Thoracic aorta (tissue), 2 donors: ENCODE results near the gene IKBIP. TPM values are rescaled to one million over a fixed set of nuclear protein-coding genes. Genes with fewer than 3 reads are reported as not detected.
A peak's percentile ranks its signal among the peaks of the same experiment; 100 is the strongest.

Experiments used
- ATAC-seq: fragments of 150-250 bp; one replicate; pipeline ENCODE4 v1.8.0; 2017; ENCODE audit warnings: low read depth; ENCODE audit not compliant: insufficient number of reproducible peaks, low FRiP score
- DNase-seq: peaks from one replicate; pipeline ENCODE4 v3.0.0-alpha.2; 2020; ENCODE audit warnings: low spot score
- H3K27ac ChIP-seq, 2 donors: fragments of 200-600 bp; sonication (generic); 1 replicate in 1 of 2; 2 replicates in 1 of 2; pipeline ENCODE4 v1.5.1; 2016; ENCODE audit warnings: mild to moderate bottlenecking in 2 of 2, moderate library complexity in 2 of 2
- H3K27me3 ChIP-seq: fragments of 200-600 bp; sonication (generic); replicated peaks from 2 replicates; pipeline ENCODE4 v1.6.0; 2016; ENCODE audit warnings: mild to moderate bottlenecking; ENCODE audit not compliant: insufficient read depth
- H3K36me3 ChIP-seq: fragments of 200-600 bp; sonication (generic); one replicate; pipeline ENCODE4 v1.5.1; 2016
- H3K4me1 ChIP-seq, 2 donors: fragments of 200-600 bp; sonication (generic); 1 replicate in 1 of 2; 2 replicates in 1 of 2; pipeline versions ENCODE4 v1.5.1 to v1.6.0; 2016; ENCODE audit warnings: low read depth in 2 of 2, mild to moderate bottlenecking in 1 of 2; ENCODE audit not compliant: control insufficient read depth in 1 of 2
- H3K4me3 ChIP-seq: fragments of 200-600 bp; sonication (generic); 2 replicates; pipeline ENCODE4 v1.5.1; 2016; ENCODE audit warnings: mild to moderate bottlenecking
- H3K9me3 ChIP-seq: fragments of 200-600 bp; sonication (generic); 2 replicates; pipeline ENCODE4 v1.5.1; 2016
- CTCF ChIP-seq: fragments of 200-600 bp; sonication (generic); IDR thresholded peaks from one replicate; pipeline ENCODE4 v1.5.1; 2019; ENCODE audit warnings: antibody characterized with exemption
- total RNA-seq, 2 donors: library from RNA; depleted of rRNA; stranded (reverse); fragments of >200 nt; gene quantifications; one replicate each; pipeline versions ENCODE4 v1.1.0 to v1.2.3, GENCODE V29; 2016

Gene IKBIP
- total RNA-seq, 2 donors from 2014 or later: 12.3 to 15.2 TPM

GRCh38 chr12:98660521-98660920 is 15.9 kb upstream of the IKBIP start:
- Histone ChIP-seq H3K9me3 (no peaks in the 10 kb centered on the region), H3K27me3 (no peaks in the 10 kb centered on the region), H3K36me3 (peaks cover 19% of the 10 kb centered on the region), H3K4me3 (no peak overlapping the region), H3K27ac (no peak overlapping the region), H3K4me1 (no peaks in the 10 kb centered on the region)
- ATAC-seq: no peak
- DNase-seq: no peak
- TF ChIP-seq CTCF: no peak

- H3K36me3 ChIP-seq: peaks cover 16% of the 10 kb centered on the region
- ATAC-seq (no peak), DNase-seq (no peak)
- no peaks in the 10 kb centered on the region for H3K27me3 ChIP-seq
- H3K27ac ChIP-seq: no peak overlapping the region
- H3K4me3 ChIP-seq: no peak overlapping the region
- no peak for TF ChIP-seq CTCF
- H3K9me3 ChIP-seq: no peaks in the 10 kb centered on the region
- H3K4me1 ChIP-seq: no peaks in the 10 kb centered on the region
Measured at GRCh38 chr12:98656289-98657101, 11.9 kb upstream of the IKBIP start.

- H3K27ac ChIP-seq: no peak overlapping the region
- DNase-seq (no peak), ATAC-seq (no peak)
- H3K36me3 ChIP-seq: peaks cover 7% of the 10 kb centered on the region
- peak; percentile 46 for TF ChIP-seq CTCF
- no peaks in the 10 kb centered on the region for H3K4me1 ChIP-seq
- no peaks in the 10 kb centered on the region for H3K9me3 ChIP-seq
- no peak overlapping the region for H3K4me3 ChIP-seq
- H3K27me3 ChIP-seq: no peaks in the 10 kb centered on the region
Measured at GRCh38 chr12:98653866-98654493, 9.4 kb upstream of the IKBIP start.

GRCh38 chr12:98651328-98651727 is 6.7 kb upstream of the IKBIP start:
- ATAC-seq (no peak), DNase-seq (no peak)
- TF ChIP-seq CTCF: no peak
- Histone ChIP-seq H3K4me1 (peaks cover 0 to 21% of the 10 kb centered on the region in 2 donors), H3K4me3 (no peak overlapping the region), H3K27me3 (no peaks in the 10 kb centered on the region), H3K36me3 (peaks cover 7% of the 10 kb centered on the region), H3K9me3 (no peaks in the 10 kb centered on the region), H3K27ac (no peak overlapping the region)

GRCh38 chr12:98646294-98647090 is 1.9 kb upstream of the IKBIP start:
- Histone ChIP-seq H3K4me1 (peaks cover 0 to 39% of the 10 kb centered on the region in 2 donors), H3K4me3 (peak overlapping the region; percentile 92), H3K27me3 (no peaks in the 10 kb centered on the region), H3K36me3 (peaks cover 7% of the 10 kb centered on the region), H3K9me3 (no peaks in the 10 kb centered on the region), H3K27ac (no peak overlapping the region)
- ATAC-seq (no peak), DNase-seq (no peak)
- no peak for TF ChIP-seq CTCF
